Measurements from ENCODE around the gene SMCO3.

Gene SMCO3

GRCh38 chr12:14814014-14814413 lies at the start of gene SMCO3:
Gene SMCO3 (minus strand): TSS chr12:14814182. CDS start chr12:14806680, 7,502 bp downstream.
- no peak for DNase-seq (ENCODE audit: low read depth)

- DNase-seq (ENCODE audit: low read depth) = no peak
These were observed 46.5 kb upstream of the SMCO3 start for GRCh38 chr12:14860490-14860889.

GRCh38 chr12:14858513-14858912 lies 44.5 kb upstream of the SMCO3 start:
- no peak for DNase-seq (ENCODE audit: low read depth)

- peak; percentile 65 for DNase-seq (ENCODE audit: low read depth)
These were observed 40.7 kb upstream of the SMCO3 start for GRCh38 chr12:14854586-14855183.

DNA sequence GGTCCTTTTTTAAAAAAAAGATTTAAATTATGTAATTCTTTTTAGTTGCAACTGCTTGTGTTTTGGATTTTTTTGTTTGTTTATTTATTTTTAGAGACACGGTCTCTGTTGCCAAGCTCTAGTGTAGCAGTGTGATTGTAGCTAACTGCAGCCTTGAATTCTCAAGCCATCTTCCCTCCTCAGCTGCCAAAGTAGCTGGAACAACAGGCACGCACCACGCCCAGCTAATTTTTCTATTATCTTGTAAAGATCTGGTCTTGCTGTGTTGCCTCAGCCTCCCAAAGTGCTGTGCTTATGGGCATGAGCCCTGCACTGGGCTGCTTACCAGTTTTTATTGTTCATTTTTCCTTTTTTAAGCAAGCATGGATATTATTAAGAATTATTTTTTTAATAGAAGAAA lies 40.0 kb upstream of the SMCO3 start:
- no peak for DNase-seq (ENCODE audit: low read depth)

DNA sequence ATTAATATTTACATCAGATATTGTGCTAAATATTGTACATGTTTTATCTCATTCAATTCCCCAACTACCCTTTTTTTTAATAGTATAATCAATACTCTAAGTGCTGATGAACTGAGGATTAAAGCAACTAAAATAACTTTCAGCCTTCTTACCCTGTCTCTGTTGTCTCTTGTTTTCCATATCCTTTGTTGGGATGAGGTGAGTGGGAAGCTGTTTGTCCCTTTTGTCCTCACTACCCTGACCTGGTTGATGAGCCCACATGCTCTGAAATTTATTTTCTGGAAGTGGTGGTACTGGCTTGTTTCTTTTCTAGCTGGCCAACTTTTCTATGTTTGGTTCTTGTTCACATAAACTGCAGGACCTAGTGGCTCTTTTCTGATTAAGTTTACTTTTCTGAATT lies 38.9 kb upstream of the SMCO3 start:
- no peak for DNase-seq (ENCODE audit: low read depth)

GRCh38 chr12:14850929-14851663 lies 37.1 kb upstream of the SMCO3 start:
- no peak for DNase-seq (ENCODE audit: low read depth)

GRCh38 chr12:14849661-14850060 lies 35.7 kb upstream of the SMCO3 start:
- peak; percentile 55 for DNase-seq (ENCODE audit: low read depth)

DNA sequence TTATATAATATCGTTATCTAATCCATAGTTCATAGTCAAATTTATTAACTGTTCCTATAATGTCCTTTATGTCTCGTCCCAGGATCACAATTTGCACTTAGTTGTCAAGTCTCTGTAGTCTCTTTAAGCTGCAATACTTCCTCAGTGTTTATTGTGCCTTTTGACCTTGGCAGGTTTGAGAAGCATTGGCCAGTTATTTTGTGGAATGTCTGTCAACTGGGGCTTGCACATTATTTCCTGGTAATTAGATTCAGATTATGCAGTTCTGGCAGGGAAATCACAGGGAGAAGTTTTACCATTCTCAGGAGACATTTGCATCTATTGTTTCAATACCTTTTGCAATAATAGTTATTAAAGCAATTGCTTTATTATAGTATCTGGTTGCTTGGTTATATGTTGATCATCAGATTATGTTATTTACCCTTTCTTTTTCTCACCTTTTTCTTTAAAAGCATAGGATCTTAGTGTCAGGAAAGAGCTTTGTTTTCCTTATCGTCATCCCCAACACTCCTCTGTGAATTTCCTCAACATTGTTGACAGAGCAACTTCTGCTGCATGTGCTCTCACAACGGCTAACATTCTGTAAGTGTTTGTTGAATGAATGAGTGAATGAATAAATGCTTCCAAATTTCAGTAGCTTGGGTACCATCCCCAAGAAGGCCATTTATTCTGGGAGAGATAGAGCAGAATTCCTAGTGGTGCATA lies 33.0 kb upstream of the SMCO3 start:
- DNase-seq (ENCODE audit: low read depth) = no peak

DNA sequence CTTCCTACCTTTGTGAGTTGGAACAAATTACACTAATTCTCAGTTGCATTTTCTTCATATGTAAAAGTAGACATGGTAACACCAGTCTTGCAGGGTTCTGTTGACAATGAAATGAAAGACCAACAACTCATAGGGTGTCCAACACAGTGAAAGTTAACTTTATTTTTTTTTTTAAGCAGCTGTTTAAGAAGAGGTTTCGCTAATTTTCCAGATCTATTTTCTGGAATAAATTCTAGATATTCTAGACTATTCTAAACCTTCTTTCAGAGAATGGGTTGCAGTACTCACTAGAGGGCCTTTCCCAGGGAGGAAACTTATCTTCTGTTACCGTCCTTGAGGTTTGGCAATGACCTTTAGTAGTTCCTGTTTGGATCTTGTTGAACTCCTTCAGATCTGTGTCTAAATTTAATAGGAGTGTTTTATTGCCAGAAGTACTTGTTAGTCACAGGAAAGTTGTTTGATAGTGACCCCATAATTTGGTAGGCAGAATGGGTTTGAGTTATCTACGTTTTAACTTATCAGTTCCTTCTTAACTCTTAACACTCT lies 32.1 kb upstream of the SMCO3 start:
- DNase-seq (ENCODE audit: low read depth) = no peak

DNA sequence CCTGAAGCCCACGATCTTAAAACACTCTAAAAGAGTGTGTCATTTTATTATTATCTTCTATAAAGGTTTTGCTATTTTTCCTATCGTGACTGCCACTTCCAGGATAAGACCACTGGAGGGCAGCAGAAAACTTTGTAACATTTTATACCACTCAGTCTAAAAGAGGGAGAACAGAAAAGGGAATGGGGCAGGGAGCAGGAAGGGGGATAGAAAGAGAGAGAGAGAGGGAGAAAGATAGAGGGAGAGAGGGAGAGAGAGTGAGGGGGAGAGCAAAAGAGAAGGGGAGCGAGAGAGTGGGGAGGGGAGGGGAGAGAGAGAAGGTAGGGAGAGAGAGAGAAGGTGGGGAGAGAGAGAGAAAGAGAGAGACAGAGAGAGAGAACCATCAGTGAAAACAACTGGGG lies 31.4 kb upstream of the SMCO3 start:
- DNase-seq (ENCODE audit: low read depth) = no peak

DNA sequence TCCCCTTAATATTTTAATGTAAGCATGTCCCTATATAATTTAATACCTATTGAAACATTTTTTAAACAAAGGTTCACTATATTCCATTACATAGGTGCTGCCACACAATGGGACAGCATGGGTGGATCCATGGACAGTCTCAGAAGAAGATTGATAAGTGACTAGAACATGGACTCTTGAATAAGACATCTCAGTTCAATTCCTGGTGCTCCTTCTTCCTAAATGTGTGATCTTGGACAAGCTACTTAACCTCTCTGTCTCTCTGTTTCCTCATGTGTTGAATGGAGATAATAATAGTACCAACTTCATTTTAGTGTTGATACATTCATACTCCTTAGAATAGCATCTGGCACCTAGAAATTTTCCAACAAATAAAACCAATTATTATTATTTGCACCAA lies 30.4 kb upstream of the SMCO3 start:
- DNase-seq (ENCODE audit: low read depth) = no peak

DNA sequence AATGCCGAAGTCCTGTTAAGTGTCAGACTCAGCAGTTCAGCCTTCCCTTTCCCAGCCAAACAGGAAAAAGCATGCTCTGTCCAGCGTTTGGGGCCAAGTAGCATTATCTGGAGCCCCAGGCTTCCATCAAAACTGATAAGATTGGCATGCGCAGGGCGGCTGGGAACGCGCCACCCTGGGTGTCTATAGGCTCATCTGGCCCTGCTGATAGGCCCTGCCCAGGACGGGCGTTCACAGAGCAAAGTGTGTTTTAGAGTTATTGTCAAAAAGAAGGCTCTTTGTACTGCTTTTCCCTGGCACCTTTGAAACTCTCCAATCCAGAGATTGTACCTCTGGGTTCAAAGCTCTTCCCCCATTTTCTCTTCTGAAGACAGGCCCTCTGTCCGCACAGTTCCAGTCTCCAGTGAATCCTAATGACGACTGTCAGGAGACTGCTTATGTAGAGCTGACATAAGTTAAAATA lies 29.5 kb upstream of the SMCO3 start, which contains the start of gene ART4:
Gene ART4, minus strand, starts transcription at position 102 of the 463 bp plus-strand sequence. CDS start 413 bp downstream, outside the sequence.
- DNase-seq (ENCODE audit: low read depth) = no peak

GRCh38 chr12:14842315-14842714 lies 28.3 kb upstream of the SMCO3 start:
- DNase-seq (ENCODE audit: low read depth) = no peak

GRCh38 chr12:14841761-14842160 lies 27.8 kb upstream of the SMCO3 start:
- DNase-seq (ENCODE audit: low read depth) = no peak

GRCh38 chr12:14840616-14841015 lies 26.6 kb upstream of the SMCO3 start:
- DNase-seq (ENCODE audit: low read depth) = no peak

- no peak for DNase-seq (ENCODE audit: low read depth)
These were observed 25.3 kb upstream of the SMCO3 start for GRCh38 chr12:14839262-14839661.

GRCh38 chr12:14836336-14837210 lies 22.6 kb upstream of the SMCO3 start:
- DNase-seq (ENCODE audit: low read depth) = peak; percentile 70

GRCh38 chr12:14834509-14834908 lies 20.5 kb upstream of the SMCO3 start:
- DNase-seq (ENCODE audit: low read depth) = no peak

GRCh38 chr12:14833952-14834351 lies 20.0 kb upstream of the SMCO3 start:
- no peak for DNase-seq (ENCODE audit: low read depth)

DNA sequence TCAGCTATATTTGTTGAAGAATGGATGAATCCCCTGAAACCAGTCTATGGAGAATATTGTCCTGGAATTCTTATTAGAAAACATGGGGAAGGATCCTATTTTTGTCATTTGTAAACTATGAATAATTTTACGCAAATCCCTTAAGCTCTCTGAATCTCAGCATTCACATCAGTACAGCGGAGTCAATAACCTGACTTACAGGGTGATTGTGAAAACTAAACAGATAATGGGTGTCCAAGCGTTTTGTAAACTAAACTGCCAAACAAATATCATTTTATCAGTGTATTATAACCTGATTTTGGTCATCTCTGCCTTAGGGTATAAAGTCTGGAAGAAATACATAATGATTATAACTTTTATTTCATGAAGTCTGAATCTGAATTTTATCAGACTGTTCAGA lies 19.4 kb upstream of the SMCO3 start:
- no peak for DNase-seq (ENCODE audit: low read depth)

- DNase-seq (ENCODE audit: low read depth) = no peak
These were observed 14.9 kb upstream of the SMCO3 start for GRCh38 chr12:14828892-14829291.

All from stromal cell of bone marrow (primary cell).